Lower lobe of right lung (tissue), 2 donors: ENCODE measurements around the gene STPG3. TPM values are rescaled to one million over a fixed set of nuclear protein-coding genes. Genes with fewer than 3 reads are reported as not detected.

ENCODE experiments used
- ATAC-seq, 2 donors: fragments of 200-7000 bp; cut with Tn5 transposase; one replicate each; pipeline ENCODE4 v1.9.1; 2020 to 2022; ENCODE audit warnings: mild to moderate bottlenecking in 2 of 2, moderate library complexity in 2 of 2
- DNase-seq: peaks from one replicate; pipeline ENCODE4 v3.0.0-alpha.2; 2020
- H3K27ac ChIP-seq: fragments of 200-600 bp; one replicate; pipeline ENCODE4 v1.8.0; 2022
- H3K27me3 ChIP-seq: fragments of 200-600 bp; one replicate; pipeline ENCODE4 v1.8.0; 2022; ENCODE audit warnings: low read depth
- H3K36me3 ChIP-seq: fragments of 200-600 bp; one replicate; pipeline ENCODE4 v1.8.0; 2022; ENCODE audit warnings: mild to moderate bottlenecking
- H3K4me1 ChIP-seq: fragments of 200-600 bp; one replicate; pipeline ENCODE4 v1.8.0; 2022
- H3K4me3 ChIP-seq: fragments of 200-600 bp; one replicate; pipeline ENCODE4 v1.8.0; 2022; ENCODE audit warnings: mild to moderate bottlenecking
- H3K9me3 ChIP-seq: fragments of 200-600 bp; one replicate; pipeline ENCODE4 v1.8.0; 2022
- CTCF ChIP-seq: fragments of 200-600 bp; IDR thresholded peaks from one replicate; pipeline ENCODE4 v1.8.0; 2022; ENCODE audit warnings: antibody characterized with exemption, mild to moderate bottlenecking
- intact Hi-C: fragments of 100-400 bp; cut with DNase I; formaldehyde crosslinking; loops from one replicate; pipeline ENCODE4 v1.11.0; 2022
- total RNA-seq: library from RNA; stranded (reverse); fragmentation: NEBNext Ultra II Directional; extraction: Animal tissue kit (Norgen Biotek cat#: 25700); gene quantifications from one replicate; pipeline ENCODE4 v1.2.1, GENCODE V29; 2021
- donor health status: DM: no; HTN: yes; CAD: no; lungs with severe emphysema.

STPG3 gene
- total RNA-seq, 1 donor from 2014 or later = 0.38 TPM

- no peak for TF ChIP-seq CTCF
- DNase-seq (no peak), ATAC-seq (no peak)
- Histone ChIP-seq H3K9me3 (no peaks in the 10 kb centered on the region), H3K27me3 (peaks cover 60% of the 10 kb centered on the region), H3K4me1 (peaks cover 13% of the 10 kb centered on the region), H3K36me3 (no peaks in the 10 kb centered on the region), H3K4me3 (no peak overlapping the region), H3K27ac (no peak overlapping the region)
- intact Hi-C loops = no loop called here
These were observed 21.0 kb upstream of the STPG3 start for GRCh38 chr9:137229903-137230704.

- TF ChIP-seq CTCF = no peak
- Histone ChIP-seq H3K27ac (no peak within 1 kb of the TSS), H3K4me1 (peaks cover 13% of the 10 kb centered on the region), H3K4me3 (no peak within 1 kb of the TSS), H3K36me3 (no peaks in the 10 kb centered on the region), H3K9me3 (no peaks in the 10 kb centered on the region), H3K27me3 (peaks cover 60% of the 10 kb centered on the region)
- intact Hi-C loops = no loop called here
- DNase-seq (no peak), ATAC-seq (no peak)
These were observed 20.2 kb upstream of the STPG3 start, which contains the start of gene SLC34A3 for GRCh38 chr9:137230705-137231371. Gene SLC34A3 (plus strand): TSS chr9:137230901. CDS start chr9:137231703, 802 bp downstream.

DNA sequence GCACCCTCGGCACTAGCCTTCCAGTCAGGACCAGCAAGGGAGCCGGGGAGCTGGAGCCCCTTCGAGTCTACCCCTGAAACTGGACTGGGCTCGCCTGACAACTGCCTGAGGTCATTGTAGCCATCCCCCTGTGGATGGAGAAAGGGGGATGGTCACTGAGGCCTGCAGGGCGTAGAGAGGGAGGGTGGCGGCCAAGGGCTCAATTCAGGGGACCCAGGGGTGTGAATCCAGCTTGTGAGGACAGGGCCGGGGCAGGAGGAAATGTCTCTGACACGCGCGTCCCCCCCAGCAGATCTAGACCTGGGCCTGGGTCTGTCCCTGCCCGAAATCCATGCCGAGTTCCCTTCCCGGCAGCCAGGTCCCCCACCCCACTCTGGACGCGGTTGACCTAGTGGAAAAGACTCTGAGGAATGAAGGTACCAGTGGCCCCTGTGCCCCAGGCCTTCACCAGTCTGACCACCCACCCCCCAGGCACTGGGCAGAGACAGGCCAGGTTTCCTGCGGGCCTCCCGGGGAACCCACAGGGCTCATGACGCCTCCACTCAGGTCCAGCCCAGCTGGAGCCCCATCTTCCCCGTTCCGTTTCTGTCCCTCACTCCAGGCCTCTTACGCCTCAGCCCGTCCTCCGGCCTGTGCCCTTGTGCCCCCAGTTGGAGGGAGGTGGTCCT lies 19.6 kb upstream of the STPG3 start:
- peaks cover 16% of the 10 kb centered on the region for H3K4me1 ChIP-seq
- intact Hi-C loops = no loop called here
- no peaks in the 10 kb centered on the region for H3K9me3 ChIP-seq
- DNase-seq (no peak), ATAC-seq (no peak)
- no peak for TF ChIP-seq CTCF
- H3K36me3 ChIP-seq = no peaks in the 10 kb centered on the region
- H3K4me3 ChIP-seq = no peak overlapping the region
- no peak overlapping the region for H3K27ac ChIP-seq
- peaks cover 60% of the 10 kb centered on the region for H3K27me3 ChIP-seq

GRCh38 chr9:137232101-137232500 lies 19.0 kb upstream of the STPG3 start:
- no peak for TF ChIP-seq CTCF
- DNase-seq (no peak), ATAC-seq (no peak)
- H3K4me1 ChIP-seq = peaks cover 15% of the 10 kb centered on the region
- no peaks in the 10 kb centered on the region for H3K9me3 ChIP-seq
- H3K36me3 ChIP-seq = no peaks in the 10 kb centered on the region
- intact Hi-C loops = no loop called here
- no peak overlapping the region for H3K4me3 ChIP-seq
- peaks cover 60% of the 10 kb centered on the region for H3K27me3 ChIP-seq
- H3K27ac ChIP-seq = no peak overlapping the region

DNA sequence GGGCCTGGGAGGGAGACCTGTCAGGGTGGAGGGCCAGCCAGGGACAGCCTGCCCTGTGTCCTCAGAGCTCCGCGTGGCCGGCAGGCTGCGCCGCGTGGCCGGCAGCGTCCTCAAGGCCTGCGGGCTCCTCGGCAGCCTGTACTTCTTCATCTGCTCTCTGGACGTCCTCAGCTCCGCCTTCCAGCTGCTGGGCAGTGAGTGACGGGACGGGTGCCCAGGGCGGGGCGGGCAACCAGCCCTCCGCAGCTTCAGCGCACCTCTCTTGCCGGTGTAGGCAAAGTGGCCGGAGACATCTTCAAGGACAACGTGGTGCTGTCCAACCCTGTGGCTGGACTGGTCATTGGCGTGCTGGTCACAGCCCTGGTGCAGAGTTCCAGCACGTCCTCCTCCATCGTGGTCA lies 18.6 kb upstream of the STPG3 start:
- DNase-seq = no peak
- H3K4me3 ChIP-seq = no peak overlapping the region
- H3K9me3 ChIP-seq = no peaks in the 10 kb centered on the region
- TF ChIP-seq CTCF = no peak
- H3K36me3 ChIP-seq = no peaks in the 10 kb centered on the region
- no peak for ATAC-seq
- intact Hi-C loops = no loop called here
- peaks cover 12% of the 10 kb centered on the region for H3K4me1 ChIP-seq
- peaks cover 60% of the 10 kb centered on the region for H3K27me3 ChIP-seq
- no peak overlapping the region for H3K27ac ChIP-seq
